Thymus (tissue), 11 donors: ENCODE results near the gene ABHD16B. TPM values are rescaled to one million over a fixed set of nuclear protein-coding genes. Genes with fewer than 3 reads are reported as not detected.

Source experiments
- DNase-seq, 9 donors: peaks; one replicate each; pipeline ENCODE4 v3.0.0-alpha.2; 2013; ENCODE audit warnings: low spot score in 9 of 9, low read depth in 6 of 9, missing footprints in 1 of 9
- H3K27ac ChIP-seq, 2 donors: one replicate each; pipeline ENCODE4 v1.5.1; 2013; ENCODE audit warnings: control low read depth in 1 of 2, low read depth in 1 of 2, low read length in 1 of 2, mild to moderate bottlenecking in 1 of 2, moderate library complexity in 1 of 2
- H3K27me3 ChIP-seq, 2 donors: one replicate each; pipeline ENCODE4 v1.5.1; 2013; ENCODE audit warnings: low read length in 1 of 2; ENCODE audit not compliant: control insufficient read depth in 2 of 2, insufficient read depth in 1 of 2
- H3K36me3 ChIP-seq, 2 donors: one replicate each; pipeline ENCODE4 v1.5.1; 2013; ENCODE audit warnings: low read length in 1 of 2, mild to moderate bottlenecking in 1 of 2, moderate library complexity in 1 of 2; ENCODE audit not compliant: control insufficient read depth in 2 of 2, insufficient read depth in 2 of 2
- H3K4me1 ChIP-seq, 2 donors: one replicate each; pipeline ENCODE4 v1.5.1; 2013; ENCODE audit warnings: low read length in 2 of 2; ENCODE audit not compliant: control insufficient read depth in 2 of 2, insufficient read depth in 2 of 2
- H3K4me3 ChIP-seq, 2 donors: one replicate each; pipeline ENCODE4 v1.5.1; 2013; ENCODE audit warnings: low read length in 2 of 2, control low read depth in 1 of 2, mild to moderate bottlenecking in 1 of 2
- H3K9me3 ChIP-seq, 2 donors: one replicate each; pipeline ENCODE4 v1.5.1; 2013; ENCODE audit warnings: low read length in 1 of 2, mild to moderate bottlenecking in 1 of 2; ENCODE audit not compliant: control insufficient read depth in 2 of 2, insufficient read depth in 1 of 2
- WGBS: extraction: QIAGEN DNeasy Blood & Tissue Kit; methylation state at CpG from one replicate; pipeline ENCODE4 v1.1.7; 2013; 5-methylcytosine and 5-hydroxymethylcytosine counted together
- polyA plus RNA-seq: library from polyadenylated mRNA; stranded (reverse); fragments of 200-250 nt; gene quantifications from one replicate; pipeline ENCODE4 v1.2.3, GENCODE V29; 2013
- total RNA-seq: library from RNA; stranded (reverse); fragments of 120-200 nt; gene quantifications from one replicate; pipeline ENCODE4 v1.2.4, GENCODE V29; 2013
- donor health status: healthy.

ABHD16B gene
- total and polyA plus RNA-seq, 2 donors, result 0.57 TPM; not detected in 1

DNA sequence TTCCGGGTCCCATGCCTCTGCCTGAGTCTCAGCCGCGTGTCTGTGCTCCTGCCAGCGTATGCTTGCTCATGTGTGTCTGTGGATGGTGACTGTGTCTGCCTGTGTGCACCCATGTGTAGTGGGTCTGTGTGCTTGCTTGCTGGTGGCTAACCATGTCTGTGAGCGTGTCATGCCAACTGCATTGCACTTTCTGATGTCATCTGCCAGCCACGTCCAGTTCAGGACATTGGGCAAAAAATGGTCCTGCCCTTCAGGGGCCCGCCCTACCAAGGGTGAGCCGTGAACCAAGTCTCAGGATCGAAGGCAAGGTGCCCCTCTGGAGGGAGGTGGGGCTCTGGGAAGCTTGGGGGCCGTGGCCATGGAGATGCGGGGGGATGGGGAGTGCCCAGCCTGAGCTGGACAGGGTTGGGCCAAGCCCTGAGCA, 20.9 kb upstream of the ABHD16B start:
- DNase-seq, result no peak
- WGBS, result 90% methylated on average over 11 of the region's 11 CpGs

DNA sequence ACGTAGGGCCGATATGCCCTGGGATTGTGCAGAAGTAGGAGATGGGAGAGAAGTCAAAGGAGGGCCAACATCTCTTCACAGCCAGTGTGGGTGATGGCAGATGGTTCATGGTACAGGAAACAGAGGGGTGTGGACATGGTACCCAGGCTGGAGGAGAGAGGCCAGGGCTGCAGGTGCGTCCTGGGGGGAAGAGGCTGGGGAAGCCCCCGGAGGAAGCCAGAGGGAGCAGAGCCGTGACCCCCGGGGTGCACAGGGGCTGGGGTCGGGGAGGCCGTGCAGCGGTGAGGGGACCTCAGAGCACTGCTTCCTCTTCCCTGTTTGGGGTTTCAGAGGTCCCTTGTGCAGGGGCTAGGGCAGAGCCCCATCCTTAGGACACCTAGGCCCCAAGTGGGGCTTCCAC, 19.0 kb upstream of the ABHD16B start:
- 8% methylated on average over 9 of the region's 9 CpGs for WGBS
- H3K27ac ChIP-seq, result no peak overlapping the region

More for the DNA sequence above, 20.9 kb upstream of the ABHD16B start:
- Histone ChIP-seq H3K4me1 (peaks cover 0 to 10% of the 10 kb centered on the region in 2 donors), H3K36me3 (no peaks in the 10 kb centered on the region), H3K27me3 (peaks cover 14 to 66% of the 10 kb centered on the region in 2 donors), H3K4me3 (no peak overlapping the region), H3K27ac (no peak overlapping the region), H3K9me3 (no peaks in the 10 kb centered on the region)

DNA sequence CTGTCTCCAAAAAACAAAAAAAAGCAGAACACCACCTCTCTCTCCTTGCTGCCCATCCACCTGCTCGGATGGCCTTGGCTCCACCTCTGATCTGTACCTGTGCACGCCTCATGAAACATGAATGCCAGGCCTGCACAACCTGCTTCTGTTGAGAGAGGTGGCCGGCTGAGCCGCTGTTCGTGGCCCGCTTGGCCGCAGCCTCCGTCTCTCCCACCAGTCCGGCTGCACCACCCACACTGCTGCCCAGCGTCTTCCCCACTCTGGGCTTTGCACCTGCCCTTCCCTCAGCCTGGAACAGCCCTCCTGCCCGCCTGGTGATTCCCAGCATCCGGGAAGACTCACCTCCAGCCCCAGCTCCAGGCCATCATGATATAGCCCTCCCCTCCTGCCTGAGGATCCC, 18.1 kb upstream of the ABHD16B start:
- WGBS, result 88% methylated on average over 12 of the region's 12 CpGs
- no peak overlapping the region for H3K4me3 ChIP-seq
- H3K27ac ChIP-seq, result no peak overlapping the region
- no peaks in the 10 kb centered on the region for H3K36me3 ChIP-seq
- H3K4me1 ChIP-seq, result peaks cover 0 to 16% of the 10 kb centered on the region in 2 donors
- H3K27me3 ChIP-seq, result peaks cover 27 to 73% of the 10 kb centered on the region in 2 donors
- no peaks in the 10 kb centered on the region for H3K9me3 ChIP-seq
- no peak for DNase-seq

More for the DNA sequence above, 19.0 kb upstream of the ABHD16B start:
- peaks cover 0 to 23% of the 10 kb centered on the region in 2 donors for H3K4me1 ChIP-seq
- no peaks in the 10 kb centered on the region for H3K36me3 ChIP-seq
- H3K9me3 ChIP-seq, result no peaks in the 10 kb centered on the region
- peaks cover 20 to 73% of the 10 kb centered on the region in 2 donors for H3K27me3 ChIP-seq
- H3K4me3 ChIP-seq, result no peak overlapping the region
- DNase-seq, result no peak

DNA sequence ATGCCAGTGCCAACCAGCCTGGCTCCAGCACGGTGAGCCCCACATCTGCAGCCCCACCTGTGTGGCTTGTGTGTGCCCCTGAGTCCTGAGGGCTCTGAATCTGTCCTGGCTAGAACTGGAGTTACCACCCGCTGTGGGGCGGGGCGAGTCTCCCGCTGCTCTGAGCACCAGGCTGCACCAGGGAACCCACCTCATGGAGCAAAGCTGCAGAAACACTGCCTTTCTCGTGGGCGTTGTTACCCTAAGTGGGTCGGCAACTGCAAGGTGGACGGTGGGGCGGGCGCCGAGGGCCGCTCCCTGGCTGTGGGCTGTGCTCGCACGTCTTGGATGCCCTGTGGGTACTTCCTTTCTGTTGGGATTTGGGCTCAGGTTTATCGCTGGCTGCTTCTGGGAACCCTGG, 17.5 kb upstream of the ABHD16B start:
- 9% methylated on average over 16 of the region's 16 CpGs for WGBS
- H3K27ac ChIP-seq, result no peak overlapping the region
- peaks cover 27 to 78% of the 10 kb centered on the region in 2 donors for H3K27me3 ChIP-seq
- no peaks in the 10 kb centered on the region for H3K9me3 ChIP-seq
- no peak for DNase-seq
- peaks cover 0 to 15% of the 10 kb centered on the region in 2 donors for H3K4me1 ChIP-seq
- no peak overlapping the region for H3K4me3 ChIP-seq
- H3K36me3 ChIP-seq, result no peaks in the 10 kb centered on the region

DNA sequence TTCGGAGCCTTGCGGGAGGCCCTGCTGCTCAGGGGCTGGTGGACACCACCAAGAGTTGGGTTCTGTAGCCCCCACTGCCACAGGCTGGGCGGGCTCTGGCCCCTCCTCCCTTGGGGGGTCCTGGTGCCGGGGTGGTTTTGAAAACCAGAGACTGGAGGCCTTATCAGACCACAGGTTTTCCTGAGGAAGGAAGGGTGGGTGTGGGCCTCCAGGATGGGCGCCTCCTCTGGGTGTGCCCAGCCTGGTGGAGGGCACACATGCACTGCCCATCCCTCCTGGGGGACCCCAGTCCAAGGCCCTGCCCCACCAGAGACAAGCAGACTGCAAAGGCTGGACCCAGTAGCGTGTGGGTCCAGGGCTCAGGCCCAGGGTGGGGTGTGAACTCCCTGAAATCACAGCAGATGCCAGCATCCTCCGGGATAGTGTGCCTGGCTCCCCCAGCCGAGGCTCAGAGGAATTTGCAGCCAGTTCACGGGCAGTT, 16.7 kb upstream of the ABHD16B start:
- no peaks in the 10 kb centered on the region for H3K9me3 ChIP-seq
- H3K4me1 ChIP-seq, result peaks cover 0 to 15% of the 10 kb centered on the region in 2 donors
- H3K27ac ChIP-seq, result no peak overlapping the region
- H3K27me3 ChIP-seq, result peaks cover 27 to 75% of the 10 kb centered on the region in 2 donors
- no peak for DNase-seq
- WGBS, result 12% methylated on average over 9 of the region's 9 CpGs
- no peak overlapping the region for H3K4me3 ChIP-seq
- H3K36me3 ChIP-seq, result no peaks in the 10 kb centered on the region

DNA sequence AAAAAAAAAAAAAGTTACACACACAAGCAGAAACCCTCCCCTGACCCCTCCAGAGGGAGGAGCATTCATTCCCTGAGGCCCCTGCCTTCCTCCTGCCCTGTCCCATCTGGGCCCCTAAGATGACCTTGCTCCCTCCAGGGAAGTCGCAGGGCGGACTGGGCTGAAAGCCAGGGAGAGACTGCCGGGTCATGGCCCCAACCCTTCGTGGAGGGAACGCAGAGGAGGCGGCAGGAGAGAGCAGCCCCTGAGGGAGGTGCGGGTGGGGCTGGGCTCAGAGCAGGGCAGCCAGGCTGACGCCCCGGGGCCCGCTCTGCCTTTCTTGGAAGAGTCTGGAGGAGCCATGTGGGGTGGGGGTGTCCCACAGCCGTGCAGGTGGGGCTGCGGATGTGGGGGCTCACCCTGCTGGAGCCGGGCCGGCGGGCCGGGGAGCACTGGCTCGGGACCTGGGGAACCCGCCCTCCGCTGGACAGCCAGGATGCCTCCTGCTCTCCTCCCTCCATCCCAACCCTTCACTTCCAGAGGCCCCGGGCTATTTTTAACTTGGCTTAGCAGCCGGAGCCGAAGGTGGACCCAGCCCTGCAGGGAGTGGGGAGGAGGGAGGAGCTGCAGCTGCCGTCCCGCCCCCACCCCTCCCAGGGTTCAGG, 15.0 kb upstream of the ABHD16B start:
- H3K27ac ChIP-seq, result no peak overlapping the region

DNA sequence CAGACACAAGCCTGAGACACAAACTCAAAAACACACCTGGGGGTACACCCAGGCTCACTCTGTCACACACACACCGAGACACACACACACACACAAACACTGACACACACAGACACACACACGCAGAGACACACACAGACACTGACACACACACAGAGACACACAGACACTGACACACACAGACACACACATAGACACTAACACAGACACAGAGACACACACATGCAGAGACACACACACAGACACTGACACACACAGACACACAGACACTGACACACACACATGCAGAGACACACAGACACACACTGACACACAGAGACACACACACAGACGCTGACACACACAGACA, 14.4 kb upstream of the ABHD16B start:
- no peak for DNase-seq

More for the DNA sequence above, 15.0 kb upstream of the ABHD16B start:
- Histone ChIP-seq H3K9me3 (no peaks in the 10 kb centered on the region), H3K4me1 (peaks cover 0 to 15% of the 10 kb centered on the region in 2 donors), H3K27me3 (peaks cover 27 to 75% of the 10 kb centered on the region in 2 donors), H3K36me3 (no peaks in the 10 kb centered on the region), H3K4me3 (no peak overlapping the region)
- DNase-seq, result no peak
- WGBS, result 7% methylated on average over 24 of the region's 24 CpGs

DNA sequence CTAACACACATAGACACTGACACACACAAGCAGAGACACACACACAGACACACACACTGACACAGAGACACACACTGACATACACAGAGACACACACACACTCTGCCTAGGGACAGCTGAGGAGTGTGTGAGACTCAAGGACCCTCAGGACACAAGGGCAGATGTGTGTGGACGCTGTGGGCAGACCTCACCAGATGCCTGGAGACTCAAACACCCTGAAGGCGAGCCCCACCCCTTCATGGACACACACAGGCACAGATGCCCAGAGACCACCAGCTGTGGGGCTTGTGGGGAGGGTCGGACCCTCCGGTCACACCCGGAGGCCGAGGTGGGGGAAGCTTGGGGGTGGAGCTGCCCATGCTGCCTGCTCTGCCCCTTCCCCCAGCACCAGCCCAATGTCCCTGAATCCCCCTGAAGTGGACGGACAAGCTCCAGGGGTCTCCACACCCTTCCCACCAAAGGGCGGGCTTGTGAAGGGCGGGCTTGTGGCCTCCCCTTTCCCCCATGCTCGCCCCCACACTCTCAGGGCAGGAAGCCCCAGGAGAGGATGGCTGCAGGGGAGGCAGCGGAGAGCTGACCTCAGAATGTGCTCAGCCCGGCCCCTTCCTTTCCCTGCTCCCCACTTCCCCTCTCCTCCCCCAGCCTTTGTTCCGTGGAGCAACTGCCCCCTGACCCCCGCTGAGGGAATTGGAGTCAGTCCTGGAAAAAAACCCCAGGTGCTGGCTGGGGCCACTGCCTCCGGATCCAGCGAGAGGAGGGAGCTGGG, 13.9 kb upstream of the ABHD16B start:
- WGBS, result 14% methylated on average over 16 of the region's 16 CpGs
- Histone ChIP-seq H3K27ac (no peak overlapping the region), H3K4me3 (no peak overlapping the region), H3K4me1 (peaks cover 0 to 15% of the 10 kb centered on the region in 2 donors), H3K27me3 (peaks cover 23 to 74% of the 10 kb centered on the region in 2 donors), H3K36me3 (no peaks in the 10 kb centered on the region), H3K9me3 (no peaks in the 10 kb centered on the region)
- DNase-seq, result no peak

More for the DNA sequence above, 14.4 kb upstream of the ABHD16B start:
- peaks cover 0 to 15% of the 10 kb centered on the region in 2 donors for H3K4me1 ChIP-seq
- WGBS, result 54% methylated on average over 3 of the region's 3 CpGs
- H3K27me3 ChIP-seq, result peaks cover 27 to 76% of the 10 kb centered on the region in 2 donors
- H3K9me3 ChIP-seq, result no peaks in the 10 kb centered on the region
- no peak overlapping the region for H3K4me3 ChIP-seq
- no peaks in the 10 kb centered on the region for H3K36me3 ChIP-seq
- no peak overlapping the region for H3K27ac ChIP-seq
